ENCODE results near the gene CNTN5.

The CNTN5 gene

DNA sequence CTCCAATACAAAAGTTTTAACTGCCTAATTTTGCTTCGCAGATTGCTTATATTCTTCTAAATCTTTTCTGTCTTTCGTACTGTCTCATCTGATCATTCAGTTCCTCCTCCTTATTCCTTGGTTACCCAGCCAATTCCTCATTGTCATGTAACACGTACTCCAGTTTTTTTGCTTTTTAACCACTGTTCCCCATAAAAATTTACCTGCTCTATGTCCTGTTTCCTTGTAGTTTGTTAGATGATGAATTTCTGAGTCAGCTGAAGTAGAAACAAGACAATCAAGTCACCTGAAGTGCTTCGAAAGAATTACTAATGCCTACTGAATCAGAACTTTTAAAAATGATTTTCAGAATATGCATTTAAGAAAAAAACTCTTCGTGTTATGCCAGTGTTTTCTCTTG, 150.6 kb downstream of the CNTN5 start:
- DNase-seq = no peak

DNA sequence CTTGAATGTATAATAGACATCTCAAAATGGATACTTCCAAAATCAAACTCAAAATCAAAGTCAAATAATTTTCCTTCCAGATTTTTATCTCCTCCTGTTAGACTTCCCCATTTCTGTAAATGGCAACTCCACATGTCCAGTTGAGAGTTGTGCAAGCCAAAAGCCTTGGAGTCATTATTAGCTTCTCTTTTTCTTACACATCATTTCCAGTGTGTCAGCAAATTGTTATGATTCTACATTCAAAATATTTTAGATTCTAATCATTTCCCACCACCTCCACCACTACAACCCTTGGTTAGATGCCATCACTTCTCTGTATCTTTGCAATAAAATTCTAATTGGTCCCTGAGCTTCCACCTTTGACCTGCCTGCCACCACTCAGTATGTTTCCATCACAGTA, 155.7 kb downstream of the CNTN5 start:
- no peak for DNase-seq

DNA sequence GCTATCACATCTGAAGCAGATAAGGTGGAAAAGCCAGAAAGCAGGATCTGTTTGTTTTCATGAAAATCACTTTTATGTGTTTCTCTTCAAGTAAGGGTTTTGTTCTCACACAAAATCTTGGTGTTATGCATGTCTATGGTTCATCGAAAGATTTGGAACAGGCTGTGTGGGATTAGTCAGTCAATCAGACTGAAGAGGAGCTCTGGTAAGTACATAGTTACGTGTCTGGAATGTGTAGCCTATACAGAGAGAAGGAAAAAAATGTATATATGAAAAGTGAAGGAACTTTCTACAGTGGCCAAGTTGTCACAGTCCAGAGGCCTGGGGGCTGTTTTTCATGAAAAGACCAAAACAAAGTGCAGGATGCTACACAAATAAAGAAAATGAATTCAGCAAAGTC, 156.7 kb downstream of the CNTN5 start:
- no peak for DNase-seq

DNA sequence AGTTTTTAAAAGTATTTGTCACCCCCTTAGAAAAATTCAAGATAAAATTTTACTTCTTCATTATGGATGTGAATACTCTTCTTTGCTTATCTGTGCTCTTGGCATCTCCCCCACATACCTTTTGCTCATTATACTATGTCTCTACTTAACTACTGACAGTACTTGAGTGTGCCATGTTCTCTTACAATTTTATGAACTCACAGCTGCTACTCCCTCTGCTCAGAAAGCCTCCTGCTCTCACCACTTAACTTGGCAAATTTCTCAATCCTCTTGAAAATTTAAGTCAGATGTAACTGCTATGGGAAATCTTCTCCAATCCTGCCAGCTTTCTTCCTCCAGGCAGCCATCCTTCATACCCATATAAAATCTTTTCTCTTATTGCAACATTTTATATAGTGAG, 163.4 kb downstream of the CNTN5 start:
- DNase-seq = no peak

DNA sequence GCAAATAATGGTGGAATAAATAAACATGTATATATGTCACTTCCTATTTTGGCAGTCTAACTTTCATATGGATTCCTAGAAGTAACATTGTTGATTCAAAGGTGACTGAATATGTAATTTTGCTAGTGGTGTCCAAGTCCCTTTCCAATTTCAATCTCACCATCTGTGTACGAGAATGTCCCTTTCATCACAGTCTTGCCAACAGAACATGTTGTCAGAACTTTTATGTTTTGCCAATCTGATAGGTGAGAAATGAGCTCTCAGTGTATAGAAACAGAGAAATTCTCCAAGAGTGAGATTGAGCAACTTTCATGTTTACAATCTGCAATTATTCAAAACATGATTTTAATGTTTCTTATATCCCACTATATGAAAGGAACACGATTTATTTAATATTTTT, 167.5 kb downstream of the CNTN5 start:
- no peak for DNase-seq

DNA sequence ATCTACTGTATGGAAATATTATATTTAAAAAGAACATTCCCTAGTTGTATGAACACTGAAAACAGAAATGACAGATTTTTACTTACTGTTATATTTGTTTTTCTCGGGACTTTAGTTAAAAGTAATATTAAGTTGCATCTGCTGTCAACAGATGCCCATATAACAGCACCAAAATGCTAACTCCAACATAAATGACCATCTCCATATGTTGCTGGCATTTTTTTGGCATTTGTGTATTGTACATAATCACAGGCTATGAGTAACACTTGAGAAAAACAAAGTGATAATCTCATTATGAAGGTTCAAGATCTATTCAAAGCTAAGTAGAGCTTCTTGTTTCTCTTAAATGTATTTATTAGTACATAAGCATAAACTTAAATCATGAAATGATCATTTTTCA, 172.0 kb downstream of the CNTN5 start:
- DNase-seq = peak; percentile 11

DNA sequence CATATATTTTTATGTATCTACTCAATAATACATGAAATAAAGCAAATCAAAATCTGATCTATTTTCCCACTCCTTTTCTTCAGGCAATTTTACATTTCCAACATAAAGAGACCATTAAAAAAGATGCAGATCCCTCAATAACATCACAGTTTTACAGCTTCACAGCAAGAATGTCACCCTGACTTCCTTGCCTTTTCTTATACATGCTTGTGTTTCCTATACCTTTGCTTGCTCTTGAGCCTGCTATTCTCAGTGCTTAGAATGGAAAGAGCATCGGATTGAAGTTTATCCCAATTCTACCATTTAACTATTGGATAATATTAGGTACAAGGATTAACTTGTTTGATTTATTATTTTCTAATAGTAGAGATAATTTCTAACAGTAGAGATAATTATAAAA, 176.7 kb downstream of the CNTN5 start:
- DNase-seq = no peak

DNA sequence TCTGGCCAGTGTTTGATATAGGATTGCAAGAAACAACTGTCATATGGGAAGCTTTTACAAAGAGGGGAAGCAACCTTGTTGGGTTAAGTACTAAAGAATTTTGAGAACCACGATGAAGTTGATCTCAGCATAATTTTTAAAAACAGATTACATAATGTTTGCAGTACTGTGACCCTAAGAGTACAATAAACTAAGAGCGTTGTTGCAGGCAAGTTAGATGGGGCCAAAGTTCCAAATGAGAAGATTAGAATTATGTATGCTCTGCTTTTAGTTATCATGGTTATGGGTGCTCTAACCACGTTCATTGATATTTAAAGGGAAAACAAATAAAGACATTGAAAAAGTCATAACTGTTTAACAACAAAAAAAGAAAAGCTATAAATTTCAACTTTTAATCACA, 177.5 kb downstream of the CNTN5 start:
- no peak for DNase-seq

DNA sequence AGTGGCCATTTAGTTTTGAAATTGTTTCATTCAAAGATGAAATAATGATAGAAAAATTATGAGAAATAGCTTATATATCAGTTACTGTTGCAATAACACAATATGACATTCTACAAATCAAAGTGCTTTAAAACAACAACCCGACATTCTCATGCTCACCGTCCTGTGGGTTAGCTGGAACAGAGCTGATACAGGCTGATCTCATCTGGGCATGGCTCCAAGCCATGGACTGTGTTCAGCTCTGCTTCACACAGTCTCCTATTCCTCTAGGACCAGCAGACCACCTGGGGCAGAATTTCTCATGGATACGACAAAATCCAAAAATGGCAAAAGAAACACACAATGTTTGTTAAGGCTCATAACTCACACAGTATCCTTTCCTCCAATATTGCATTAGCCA, 178.6 kb downstream of the CNTN5 start:
- peak; percentile 6 for DNase-seq

DNA sequence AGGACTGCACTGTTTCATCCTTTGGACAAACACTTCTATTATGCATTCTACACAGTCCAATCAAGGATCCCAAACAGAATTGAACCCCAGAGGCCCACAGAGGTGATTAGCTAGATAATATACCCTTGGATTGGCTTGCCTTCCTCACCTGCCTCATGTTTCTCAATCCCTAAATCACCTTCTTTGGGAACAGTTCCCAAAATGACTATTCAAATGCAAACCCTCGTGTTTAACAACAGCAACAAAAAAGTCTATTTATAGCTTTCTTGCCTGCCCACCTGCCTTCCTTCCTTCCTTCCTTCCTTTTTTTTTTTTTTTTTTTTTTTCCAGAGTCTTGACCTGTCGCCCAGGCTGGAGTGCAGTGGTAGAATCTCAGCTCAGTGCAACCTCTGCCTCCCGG, 180.0 kb downstream of the CNTN5 start:
- no peak for DNase-seq

DNA sequence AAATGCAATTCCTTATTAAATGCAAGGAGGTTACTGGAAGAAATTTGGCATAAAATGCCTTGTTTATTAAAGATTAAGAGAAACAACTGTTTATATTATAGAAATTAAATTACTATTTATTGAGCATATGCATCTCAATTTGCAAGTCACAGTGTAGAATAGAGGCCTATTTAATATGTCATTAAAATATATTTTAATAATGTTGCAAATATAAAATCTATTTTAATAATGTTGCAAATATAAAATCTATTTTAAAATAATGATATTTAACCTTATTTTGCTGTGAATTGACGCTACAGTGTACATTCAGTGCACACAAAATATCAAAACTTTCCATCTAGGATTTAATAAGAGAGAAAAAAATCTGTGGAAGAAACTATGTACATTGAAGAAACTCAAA, 188.1 kb downstream of the CNTN5 start:
- DNase-seq = no peak

DNA sequence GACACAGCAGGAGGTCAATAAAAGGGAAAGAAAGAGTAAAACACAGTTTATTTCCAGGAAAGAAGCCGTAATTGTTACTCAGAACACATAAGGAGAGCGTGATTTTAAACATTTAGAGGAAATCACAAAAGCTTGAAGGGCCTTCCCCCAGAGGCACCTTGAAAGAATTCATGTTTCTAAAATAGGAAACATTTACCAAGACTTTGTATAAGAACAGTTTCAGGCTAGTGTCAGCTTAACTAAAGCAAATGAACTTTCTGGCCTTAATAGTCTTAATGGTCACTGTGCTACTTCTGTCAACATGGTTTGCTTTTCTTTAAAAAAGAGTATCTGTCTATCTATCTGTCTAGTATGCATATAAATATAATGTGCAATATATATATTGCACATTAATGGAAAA, 208.8 kb downstream of the CNTN5 start:
- DNase-seq = no peak

DNA sequence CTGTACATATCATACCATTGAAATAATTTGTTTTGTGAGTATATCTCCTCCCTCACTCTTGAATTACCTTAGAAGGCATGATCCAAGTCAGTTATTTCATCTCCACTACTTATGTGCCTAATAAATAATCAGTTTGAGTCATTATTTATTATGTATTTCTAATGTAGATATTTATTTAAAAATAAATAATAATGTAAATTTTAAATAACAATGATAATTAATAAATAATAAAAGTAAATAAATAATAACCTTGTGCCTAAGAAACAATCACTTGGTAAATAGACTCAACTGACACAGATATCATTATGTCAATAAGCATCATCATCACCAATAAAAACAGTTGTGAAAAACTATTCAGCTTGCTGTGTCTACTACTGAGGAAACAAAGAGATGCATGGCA, 213.8 kb downstream of the CNTN5 start:
- no peak for DNase-seq

DNA sequence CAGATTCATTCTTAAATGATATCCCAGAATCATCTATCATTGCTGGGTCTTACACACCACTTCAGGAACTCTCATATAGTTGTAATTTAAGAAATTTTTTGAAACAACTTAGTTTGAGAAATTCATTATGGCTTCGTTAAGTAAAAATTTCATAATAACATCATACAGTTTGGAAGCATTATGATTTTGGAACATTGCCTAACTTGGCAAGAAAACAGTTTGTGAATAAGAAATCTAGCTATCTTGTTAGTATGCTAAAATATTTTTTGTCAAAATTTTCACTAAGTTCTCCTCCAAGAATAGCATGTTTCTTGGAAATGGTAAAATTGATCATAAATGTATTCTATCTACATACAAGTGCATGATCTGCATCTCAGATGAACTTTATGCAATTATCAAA, 217.7 kb downstream of the CNTN5 start:
- no peak for DNase-seq

DNA sequence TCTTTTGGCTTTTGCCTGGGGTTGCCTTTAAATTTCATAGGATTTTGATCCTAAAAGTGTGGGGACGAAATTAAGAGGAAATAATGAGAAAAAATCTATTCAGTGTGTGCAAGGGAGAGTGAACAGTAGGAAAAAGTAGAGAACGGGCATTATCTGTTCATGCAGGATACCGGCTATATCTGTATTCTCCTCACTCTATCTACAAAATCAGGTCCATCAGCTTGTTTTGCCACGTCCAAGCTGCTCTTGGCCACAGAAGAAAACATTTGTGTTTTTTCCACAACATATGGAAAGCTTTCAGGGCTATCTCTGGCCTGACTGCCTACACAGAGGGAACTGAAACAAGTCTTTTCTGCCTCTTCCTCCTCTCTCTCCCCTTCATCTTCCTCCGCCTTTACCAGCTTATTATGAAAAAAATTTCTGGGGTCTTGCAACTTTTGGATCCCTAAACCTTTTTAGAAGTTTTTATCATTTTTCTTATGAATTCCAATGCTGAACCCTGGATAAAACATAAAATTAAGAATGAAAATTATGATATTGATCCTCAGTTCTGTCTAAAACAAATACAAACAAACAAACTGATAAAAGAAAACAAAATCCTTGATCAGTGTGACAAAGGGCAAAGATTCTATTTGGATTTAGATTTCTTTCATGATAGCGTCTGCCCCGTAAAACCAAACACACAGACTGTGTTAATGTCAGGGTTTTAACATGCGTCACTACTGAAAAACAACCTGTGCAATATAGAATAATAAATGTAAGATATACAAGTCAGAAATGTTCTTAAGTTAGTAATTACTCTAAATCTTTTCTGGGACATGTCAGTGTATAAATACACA, 219.7 kb downstream of the CNTN5 start:
- no peak for DNase-seq

DNA sequence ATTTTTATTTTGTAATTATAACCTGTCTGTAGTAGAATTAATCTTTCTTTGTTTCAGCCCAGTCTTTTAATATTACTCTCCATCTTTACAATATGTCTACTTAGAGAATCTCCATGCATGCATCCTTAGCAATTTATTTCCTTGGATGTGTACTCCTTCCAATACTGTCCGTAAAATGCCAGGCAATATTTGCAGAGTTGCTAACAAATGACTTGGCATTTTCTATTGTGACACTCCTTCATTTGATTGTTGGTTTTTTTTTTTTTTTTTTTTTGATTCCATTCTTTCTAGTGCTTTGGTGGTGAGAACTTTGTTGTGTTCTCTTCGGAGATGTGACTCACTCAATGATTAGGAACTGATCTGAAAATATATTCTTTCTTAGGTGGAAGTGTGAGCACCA, 220.3 kb downstream of the CNTN5 start:
- DNase-seq = no peak

DNA sequence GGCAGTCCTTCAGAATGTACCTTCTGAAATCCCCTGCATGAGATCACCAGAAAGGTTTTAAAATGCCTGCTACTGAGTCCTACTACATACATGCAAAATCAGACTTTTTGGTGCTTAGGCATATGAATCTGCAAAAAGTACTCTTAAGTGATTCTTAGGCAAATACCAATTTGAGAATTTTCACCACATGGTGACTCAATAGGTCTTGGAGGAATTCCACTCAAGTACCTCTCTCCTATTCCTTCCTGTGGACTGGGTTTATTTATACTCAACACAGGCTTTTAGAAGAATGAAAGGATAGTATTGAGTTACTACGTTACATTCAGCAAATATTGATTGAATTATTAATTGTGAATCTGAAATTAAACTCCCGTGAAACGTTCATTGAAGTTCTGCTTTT, 223.9 kb downstream of the CNTN5 start:
- DNase-seq = no peak

DNA sequence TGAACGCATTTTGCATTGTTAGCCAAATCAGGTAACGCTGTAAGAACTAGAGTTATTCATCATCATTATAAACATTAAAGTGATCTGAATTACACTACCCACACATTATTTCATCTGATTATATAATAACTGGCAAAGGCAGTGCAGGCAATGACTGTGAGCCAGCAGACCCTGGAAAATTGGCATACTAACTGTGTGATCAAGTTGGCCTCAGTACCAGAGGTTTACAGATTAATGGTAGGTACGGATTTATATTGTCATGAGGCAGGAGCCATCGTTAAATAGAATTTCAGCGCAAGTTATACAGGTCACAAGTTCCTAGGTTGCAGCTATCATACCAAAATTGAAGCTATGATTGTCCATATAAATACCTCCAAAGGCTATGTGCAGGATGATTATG, 225.4 kb downstream of the CNTN5 start:
- DNase-seq = no peak

DNA sequence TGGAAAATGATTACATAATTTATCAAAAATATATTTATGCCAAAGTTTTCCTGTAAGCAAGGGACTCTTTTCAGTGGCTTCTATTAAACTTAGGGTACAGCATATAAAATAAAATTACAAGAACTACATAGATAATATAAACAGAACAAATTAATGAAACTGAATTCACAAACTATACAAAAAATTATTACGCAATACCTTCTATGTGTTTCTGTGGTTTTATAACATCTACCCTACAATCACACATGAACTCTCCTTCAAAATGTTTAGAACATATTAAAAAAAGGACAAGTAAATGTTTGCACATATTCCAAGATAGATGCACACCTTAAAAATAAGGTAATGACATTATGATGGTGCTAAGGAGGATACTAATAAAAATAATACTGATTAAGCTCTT, 235.9 kb downstream of the CNTN5 start:
- no peak for DNase-seq

DNA sequence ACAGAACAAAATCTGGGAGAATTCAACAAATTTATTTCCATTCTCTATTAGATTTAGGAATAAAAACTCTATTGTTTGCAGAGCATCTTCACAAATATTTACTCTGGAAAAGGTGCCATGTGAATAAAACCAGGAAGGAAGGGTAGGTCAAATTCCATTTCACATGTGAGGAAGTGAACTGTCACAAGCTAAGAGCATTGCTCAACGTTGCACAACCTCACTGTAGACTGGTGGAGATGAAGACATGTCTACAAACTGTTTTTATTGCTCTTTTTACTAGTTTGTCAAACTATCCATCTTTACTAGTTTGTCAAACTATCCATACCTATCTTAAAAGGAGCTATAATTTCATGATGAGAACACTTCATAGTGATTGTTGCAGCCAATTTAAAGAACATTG, 236.4 kb downstream of the CNTN5 start:
- no peak for DNase-seq

DNA sequence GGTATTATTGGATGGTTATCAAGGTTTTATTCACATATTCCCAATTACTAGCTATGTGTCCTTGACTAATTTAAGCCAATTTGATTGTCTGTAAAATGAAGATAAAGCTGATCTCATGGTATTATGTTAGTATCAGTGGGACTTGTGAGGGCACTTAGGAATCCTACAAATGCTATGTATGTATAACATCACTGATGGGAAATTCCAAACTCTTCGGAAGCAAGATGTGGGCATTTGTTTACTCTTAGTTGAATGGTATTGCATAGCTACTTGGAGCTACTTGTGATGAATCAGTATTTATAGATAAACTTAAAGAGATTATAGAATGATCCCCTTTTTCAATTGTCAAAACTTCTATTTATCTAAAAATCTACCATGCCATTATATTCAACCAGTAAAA, 239.9 kb downstream of the CNTN5 start:
- no peak for DNase-seq

DNA sequence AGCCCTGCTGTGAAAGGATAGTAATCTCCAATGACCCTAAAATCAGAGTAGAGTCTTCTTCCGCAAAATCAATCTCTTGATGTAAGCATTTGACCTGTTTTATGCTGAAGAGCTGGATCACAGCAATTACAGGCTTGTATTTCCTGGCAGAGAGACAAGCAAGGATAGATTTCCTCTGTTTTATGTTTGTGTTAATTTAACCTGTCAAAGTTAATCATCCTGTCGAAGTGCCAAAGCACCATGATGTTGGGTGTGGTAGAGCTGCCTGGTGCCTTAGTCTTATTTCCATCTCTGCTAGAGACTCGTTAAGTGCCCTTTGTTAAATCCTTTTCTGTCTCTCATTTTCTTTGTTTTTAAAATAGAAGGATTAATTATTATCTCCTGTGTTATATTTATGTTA, 248.1 kb downstream of the CNTN5 start:
- peak; percentile 13 for DNase-seq

DNA sequence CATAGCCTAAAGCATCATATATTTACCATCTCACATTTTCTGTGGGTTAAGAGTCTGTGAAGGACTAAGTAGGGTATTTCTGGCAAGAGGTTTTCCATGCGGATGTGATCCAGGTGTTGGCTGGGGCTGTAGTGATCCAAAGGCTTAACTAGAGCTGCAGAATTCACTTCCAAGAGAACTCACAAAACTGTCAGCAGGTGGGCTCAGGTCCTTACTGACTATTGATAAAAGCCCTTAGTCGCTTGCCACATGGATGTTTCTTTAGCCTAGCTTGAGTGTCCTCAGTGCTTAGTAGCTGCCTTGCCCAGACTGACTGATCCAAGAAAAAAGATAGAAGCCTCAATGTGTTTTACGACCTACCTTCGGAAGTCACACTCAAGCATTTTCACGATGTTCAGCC, 250.8 kb downstream of the CNTN5 start:
- DNase-seq = no peak

DNA sequence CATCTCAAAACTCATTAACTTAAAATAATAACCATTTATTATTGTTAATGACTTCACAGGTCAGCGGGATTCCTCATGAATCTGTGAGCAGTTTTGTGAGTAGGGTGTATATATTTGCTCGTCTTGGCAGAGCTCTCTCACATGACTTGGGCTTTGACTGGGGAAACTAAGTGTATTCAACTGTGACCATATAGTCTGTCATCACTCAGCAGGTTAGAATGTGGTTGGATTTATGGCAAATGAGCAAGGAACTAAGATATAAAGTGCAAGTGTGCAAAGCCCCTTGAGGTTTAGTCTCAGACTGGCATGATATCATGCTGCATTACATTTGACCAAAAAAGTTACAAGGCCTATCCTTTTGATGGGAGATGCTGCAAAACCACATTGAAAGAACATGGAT, 254.8 kb downstream of the CNTN5 start:
- DNase-seq = no peak

DNA sequence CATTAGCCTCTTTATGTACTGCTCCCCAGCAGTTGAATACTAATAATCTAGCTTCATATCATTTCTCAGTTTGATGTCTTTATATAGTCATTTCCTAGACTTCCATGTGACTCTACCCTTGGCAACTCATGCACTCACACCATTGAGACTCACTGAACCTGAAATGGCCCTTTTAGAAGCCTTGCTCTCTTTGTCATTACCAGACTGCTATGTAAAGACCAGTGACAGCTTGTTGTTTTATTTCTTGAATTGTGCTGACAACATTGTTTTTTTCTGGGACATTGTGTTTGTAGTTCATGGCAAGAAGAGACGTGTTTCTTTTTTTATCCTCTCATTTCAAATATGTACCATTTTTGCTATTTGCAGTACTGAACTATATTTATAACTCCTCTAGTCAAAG, 256.5 kb downstream of the CNTN5 start:
- no peak for DNase-seq

DNA sequence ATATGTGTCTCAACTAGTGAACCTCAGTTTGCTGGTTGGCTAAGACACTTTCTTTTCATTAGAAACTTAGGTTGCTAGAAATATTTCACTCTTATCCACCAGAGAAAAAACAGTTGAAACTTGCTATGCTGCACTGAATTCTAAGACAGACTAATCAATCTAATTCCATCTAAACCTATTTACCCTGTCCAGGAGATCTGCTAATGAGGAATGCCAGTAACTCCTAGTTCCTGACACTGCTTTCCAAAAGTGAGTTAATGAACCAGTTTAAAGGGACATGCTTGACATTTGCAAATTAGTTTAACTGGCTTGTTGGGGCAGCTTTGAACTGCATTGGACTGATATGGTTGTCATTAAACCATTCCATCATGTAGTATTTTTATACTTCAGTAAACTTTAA, 258.5 kb downstream of the CNTN5 start:
- no peak for DNase-seq

Data from NCI-H1694 treated with DMSO at 0.1 percent for 48 hours (cell line).